ENCODE measurements around the gene PLPP2. TPM values are rescaled to one million over a fixed set of nuclear protein-coding genes. Genes with fewer than 3 reads are reported as not detected.
A peak's percentile ranks its signal among the peaks of the same experiment; 100 is the strongest.

The PLPP2 gene
- 0.81 TPM for total RNA-seq
- long read RNA-seq, result 0 reads

DNA sequence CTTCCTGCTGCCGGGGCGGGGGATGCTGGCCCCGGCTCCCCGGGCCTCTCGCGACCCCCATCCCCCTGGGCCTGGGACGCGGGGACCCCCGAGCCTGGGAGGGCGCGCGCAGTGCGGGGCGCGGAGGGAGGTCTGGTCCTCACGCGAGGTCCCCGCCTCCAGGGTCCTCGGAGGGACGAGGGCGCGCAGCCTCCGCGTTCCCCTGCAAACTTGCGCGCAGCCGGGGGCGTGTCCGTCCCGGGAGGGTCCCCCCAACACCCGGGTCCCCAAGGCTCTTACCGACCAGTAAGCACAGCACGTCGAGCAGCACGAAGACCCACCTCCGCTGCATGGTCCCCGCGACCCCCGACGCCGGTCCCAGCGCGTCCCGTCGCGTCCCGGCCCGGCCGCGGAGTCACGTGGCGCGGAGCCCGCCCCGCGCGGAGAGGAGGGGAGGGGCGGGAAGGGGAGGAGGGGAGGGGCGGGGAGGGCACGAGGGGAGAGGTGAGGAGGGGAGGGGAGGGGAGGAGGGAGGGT is at the start of gene PLPP2:
PLPP2 (minus strand) TSS at position 398 of the 516 bp plus-strand sequence; CDS start at position 331, 67 bp downstream.
- intact Hi-C loops (cut with DNase I), result no loop called here
- DNase-seq (ENCODE audit: low spot score), result no peak

DNA sequence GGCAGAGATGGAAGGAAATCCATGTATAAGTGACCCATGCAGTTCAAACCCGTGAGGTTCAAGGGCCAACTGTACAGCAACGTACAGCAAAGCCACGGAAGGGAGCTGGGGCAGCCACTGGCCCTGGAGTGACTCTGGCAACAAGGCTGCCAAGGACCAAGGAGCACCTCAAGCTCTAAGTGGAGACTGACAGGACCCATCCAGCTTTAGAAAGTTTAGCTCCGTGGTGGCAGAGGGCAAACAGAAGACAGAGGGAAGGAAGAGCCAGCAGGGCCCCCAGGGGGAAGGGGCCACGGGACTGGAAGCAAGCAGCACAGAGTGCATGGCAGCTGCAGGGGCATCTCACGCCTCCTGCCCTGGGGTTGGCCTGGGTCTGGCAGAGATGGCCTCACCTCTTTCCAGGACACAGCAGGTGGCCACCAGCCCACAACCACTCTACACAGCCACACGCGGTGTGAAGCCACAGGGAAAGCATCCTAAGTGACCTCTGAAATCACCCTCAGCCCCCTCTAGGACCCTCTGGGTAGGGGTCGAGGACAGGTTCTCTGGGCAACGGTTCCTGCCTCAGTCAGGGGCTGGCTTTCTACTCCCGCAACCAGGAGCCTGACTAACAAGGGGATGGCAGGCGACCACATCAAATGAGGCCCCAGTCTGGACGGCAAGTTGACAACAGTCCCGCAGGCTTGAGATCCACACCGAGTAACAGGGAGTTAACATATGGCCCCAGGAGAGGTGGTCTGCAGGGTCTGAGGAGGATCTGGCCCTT is 49.6 kb upstream of the PLPP2 start:
- intact Hi-C loops (cut with DNase I), result no loop called here
- no peak for DNase-seq (ENCODE audit: low spot score)

DNA sequence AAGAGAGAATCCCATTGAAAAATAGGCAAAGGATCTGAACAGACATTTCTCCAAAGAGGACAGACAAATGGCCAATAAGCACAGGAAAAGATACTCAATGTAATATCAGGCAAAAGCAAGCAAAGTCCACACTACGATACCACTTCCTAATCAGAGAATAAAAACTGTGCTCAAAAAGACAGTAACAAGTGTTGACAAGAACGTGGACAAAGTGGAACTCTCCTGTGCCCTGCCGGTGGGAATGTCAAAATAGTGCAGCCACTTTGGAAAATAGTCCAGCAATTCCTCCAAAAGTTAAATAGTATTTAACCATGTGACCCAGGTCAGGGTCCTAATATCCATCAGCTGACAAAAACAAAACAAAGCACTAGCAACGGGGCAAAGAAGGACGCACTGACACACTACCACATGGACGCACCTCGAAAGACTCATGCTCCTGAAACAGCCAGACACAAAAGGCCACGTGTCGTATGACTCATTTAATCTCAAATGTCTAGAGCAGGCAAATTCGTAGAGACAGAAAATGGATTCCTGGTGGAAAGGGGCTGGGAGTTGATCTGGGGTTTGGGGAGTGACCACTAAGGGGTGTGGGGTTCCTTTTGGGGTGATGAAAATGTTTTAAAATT is 48.2 kb upstream of the PLPP2 start:
- intact Hi-C loops (cut with DNase I), result no loop called here
- no peak for DNase-seq (ENCODE audit: low spot score)

DNA sequence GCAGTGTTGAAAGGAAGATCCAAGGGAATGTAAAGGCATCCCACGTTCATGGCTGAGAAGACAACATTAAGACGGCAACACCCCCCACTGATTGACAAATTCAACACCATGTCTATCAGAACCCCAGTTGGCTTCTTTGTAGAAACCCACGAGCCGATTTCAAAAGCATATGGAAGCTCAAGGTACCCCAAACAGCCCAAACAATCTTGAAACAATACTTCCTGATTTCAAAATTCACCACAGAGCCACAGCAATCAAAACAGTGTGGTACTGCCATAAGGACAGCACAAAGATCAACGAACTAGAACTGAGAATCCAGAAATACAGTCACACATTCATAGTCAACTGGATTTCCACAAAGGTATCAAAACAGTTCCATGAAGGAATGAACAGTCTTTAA is 47.2 kb upstream of the PLPP2 start:
- intact Hi-C loops (cut with DNase I), result no loop called here
- no peak for DNase-seq (ENCODE audit: low spot score)

DNA sequence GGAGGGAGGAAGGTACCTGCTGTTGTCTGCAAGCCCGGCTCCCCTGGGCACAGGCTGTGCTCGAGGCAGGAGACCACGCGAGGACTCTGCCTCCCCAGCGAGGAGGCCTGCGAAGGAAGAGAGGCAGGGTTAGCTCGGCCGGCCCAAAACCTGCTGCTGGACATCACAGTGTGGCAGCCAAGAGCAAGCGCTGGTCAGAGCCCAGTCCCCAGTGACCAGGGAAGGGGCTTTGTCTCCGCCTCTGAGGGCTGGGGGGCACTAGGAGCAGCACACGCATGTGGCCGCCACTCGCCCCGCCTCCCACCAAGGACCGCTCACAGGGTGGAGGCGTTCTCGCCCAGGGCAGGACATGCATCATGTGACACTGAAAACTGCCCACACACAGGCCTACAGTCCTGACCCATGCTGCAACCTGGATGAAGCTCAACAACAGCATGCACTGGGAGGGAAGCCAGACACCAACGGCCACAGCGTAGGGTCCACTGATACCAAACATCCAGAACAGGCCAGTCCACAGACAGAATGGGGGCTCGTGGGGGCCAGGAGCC is 44.9 kb upstream of the PLPP2 start:
- peak; percentile 68 for DNase-seq (ENCODE audit: low spot score)
- intact Hi-C loops (cut with DNase I), result no loop called here

DNA sequence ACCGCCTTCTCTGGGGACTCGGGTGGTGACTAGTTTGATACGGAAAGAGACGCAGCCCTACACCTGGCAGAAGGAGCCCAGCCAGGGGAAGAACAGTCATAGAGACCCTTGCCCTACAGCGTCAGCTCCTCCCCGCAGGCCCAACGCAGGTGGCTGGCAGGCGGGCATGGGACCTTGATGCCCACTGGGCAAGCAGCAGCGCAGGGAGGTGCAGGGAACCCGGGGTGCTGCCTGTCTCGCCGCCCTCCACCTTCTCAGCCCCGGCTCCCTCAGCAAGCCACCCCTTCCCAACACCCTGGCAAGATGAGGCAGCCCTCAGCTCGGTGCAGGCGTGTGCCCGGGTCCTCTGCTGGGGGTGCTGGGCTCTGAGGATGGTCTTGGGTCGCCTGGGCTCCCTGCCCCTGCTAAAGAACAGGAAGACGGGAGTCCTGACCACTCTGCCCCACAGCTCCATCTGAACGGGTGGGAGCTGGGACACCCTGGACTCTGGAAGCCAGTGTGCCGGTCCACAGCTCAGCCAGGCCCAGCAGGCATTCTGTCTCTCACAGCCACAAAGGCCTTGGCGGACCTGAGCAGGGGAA is 44.4 kb upstream of the PLPP2 start:
- DNase-seq (ENCODE audit: low spot score), result peak; percentile 53
- intact Hi-C loops (cut with DNase I), result no loop called here

DNA sequence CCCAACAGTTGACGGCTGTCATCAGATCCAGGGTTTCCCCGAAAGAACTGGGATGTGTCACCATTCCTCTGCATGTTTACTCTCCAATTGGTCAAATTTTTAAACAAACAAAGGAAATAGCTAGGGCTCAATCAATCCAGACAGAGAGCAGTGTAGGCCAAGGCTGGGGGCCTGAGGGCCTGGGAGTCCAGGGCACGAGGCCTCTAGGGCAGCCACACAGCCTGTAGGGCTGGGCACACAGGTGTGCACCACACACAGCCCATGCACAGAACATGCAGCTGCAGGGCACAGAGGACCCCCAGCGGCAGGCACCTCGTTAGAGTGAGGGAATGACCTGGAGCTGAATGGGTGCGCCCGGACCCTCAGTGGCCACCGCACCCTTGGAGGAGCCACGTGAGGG is 43.9 kb upstream of the PLPP2 start:
- peak; percentile 5 for DNase-seq (ENCODE audit: low spot score)
- intact Hi-C loops (cut with DNase I), result no loop called here

DNA sequence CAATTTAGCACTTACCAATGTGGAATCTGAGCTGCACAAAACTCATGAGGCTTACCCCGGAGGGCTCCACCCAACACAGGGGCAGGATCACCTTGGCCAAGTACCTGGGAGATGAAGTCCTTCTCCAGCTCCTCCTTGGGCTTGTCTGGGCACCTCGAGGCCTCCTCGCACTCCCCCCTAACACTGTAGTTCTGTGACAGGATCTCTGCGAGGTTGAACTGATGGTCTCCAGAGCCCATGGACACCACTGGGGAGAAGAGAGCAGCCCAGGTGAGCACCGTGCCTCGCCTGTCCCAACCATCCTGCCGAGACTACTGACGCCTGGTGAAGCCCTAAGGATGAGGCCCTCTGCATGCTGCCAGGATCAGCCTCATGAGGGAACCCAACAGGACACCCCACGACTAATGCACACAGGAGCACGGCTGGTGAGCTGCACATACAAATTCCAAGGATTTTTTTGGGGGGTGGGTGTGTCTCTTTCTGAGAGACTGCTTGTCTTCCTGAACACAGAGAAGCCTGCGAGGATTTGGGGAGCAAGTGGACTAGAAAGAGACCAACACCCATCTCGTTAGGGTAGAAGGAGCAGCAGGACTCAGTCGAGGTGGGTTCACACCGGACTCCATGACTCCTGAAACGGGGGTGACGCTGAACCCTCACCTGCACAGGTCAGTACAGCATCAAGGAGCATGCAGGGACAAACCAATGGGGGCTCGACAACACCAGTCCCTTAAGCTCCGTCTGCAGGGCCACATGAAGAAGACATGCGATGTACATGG is 43.3 kb upstream of the PLPP2 start:
- peak; percentile 33 for DNase-seq (ENCODE audit: low spot score)
- intact Hi-C loops (cut with DNase I), result no loop called here

DNA sequence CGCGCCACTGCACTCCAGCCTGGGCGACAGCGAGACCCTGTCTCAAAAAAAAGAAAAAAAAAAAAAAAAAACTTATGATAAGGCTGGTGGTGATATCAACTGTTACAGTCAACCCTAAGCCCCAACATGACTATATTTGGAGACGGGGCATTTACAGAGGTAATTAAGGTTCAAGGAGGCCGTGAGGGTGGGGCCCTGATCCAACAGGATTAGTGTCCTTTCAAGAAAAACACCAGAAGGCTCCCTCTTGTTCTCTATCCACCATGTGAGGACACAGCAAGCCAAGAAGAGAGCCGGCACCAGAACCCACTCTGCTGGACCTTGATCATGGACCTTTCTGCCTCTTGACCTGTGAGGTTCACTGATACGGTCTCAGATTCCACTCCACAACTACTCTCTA is 39.3 kb upstream of the PLPP2 start:
- no peak for DNase-seq (ENCODE audit: low spot score)
- intact Hi-C loops (cut with DNase I), result no loop called here

DNA sequence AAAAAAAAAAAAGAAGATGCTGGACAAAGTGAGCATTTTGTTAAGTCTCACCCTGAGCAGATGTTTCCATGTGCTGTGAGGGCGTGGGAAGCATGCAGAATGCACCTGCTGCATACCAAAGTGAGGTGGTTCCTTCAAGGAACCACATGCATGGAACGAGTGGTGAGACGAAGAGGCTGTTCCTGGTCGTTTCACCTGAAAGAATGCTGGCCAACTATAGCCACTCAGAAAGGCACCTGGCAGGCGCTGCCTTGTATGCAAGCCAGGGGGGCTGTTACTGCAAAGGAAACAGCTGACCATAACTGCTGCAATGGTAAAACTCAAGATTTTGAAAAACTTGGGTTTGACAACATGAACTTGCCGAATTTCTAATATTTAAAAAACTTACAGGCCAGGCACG is 38.7 kb upstream of the PLPP2 start:
- no peak for DNase-seq (ENCODE audit: low spot score)
- intact Hi-C loops (cut with DNase I), result no loop called here

DNA sequence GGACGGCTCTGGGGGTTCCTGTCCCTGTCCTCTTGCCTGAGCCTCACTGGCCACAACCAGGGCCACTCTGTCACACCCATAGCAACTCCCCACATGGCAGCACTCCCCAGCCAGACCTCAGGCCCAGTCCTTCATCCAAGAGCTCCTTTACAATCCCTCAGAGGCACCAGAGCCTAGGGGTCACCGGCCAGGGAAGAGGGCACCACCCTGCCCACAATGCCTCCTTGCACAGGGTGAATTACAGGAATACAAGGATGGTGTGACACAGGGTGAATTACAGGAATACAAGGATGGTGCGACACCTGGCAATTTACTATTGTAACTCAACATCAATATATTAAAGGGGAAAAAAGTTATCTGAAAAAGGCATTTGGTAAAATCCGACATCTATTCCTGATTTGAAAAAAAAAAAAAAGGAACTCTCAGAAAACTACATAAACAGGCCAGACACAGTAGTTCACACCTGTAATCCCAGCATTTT is 36.9 kb upstream of the PLPP2 start:
- DNase-seq (ENCODE audit: low spot score), result no peak
- intact Hi-C loops (cut with DNase I), result no loop called here

DNA sequence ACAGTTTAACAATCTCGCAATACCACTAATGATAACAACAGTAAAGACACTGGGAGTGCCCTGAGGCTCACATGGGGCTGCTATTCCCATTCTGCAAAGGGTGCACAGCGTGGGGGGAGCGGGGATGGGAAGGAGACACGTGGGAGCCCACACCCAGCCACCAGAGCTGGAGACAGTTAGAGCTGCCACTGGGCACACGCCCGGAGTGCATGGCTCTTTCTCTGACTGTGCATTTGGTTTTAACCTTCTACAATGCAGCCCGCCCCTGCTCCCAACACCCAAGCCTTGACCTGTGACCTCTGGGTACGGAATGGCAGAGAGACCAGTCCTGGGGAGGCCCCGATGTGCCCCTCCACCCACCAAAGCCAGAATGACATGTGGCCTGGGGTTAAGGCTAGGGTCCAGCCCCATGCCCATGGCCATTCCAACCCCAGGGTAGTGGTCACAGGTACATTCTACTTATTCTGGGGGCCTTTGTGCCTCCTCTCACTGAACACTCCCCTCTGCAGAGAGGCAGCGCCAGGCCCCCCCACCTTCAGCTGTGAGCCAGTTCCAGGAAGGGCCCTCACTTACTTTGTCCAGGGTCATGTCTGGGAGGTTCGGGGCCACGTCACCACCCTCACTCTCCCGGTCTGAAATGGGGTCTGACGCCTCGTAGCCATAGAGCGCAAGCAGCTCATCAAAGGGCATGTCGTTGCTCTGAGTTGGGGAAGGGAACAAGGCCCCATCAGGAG is 36.3 kb upstream of the PLPP2 start:
- no peak for DNase-seq (ENCODE audit: low spot score)
- intact Hi-C loops (cut with DNase I), result no loop called here

DNA sequence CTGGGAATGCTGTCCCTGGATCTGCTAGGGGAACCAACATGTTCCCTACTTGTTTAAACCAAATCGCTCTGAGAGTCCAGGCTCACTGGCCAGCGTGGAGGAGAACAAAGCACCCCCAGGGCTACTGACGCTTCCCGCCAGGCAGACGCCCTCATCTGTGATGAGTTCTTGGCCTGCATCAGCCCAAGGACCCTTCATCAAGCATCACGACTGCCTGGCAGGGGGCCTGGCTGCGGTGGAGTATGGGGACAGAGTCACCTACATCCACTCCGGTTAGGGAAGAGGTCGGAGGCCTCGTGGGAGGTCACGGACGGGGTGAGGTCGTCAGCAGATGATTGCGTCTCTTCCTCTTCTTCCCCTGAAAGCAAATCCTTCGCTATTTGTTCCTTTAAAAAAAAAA is 35.7 kb upstream of the PLPP2 start:
- no peak for DNase-seq (ENCODE audit: low spot score)
- intact Hi-C loops (cut with DNase I), result no loop called here

DNA sequence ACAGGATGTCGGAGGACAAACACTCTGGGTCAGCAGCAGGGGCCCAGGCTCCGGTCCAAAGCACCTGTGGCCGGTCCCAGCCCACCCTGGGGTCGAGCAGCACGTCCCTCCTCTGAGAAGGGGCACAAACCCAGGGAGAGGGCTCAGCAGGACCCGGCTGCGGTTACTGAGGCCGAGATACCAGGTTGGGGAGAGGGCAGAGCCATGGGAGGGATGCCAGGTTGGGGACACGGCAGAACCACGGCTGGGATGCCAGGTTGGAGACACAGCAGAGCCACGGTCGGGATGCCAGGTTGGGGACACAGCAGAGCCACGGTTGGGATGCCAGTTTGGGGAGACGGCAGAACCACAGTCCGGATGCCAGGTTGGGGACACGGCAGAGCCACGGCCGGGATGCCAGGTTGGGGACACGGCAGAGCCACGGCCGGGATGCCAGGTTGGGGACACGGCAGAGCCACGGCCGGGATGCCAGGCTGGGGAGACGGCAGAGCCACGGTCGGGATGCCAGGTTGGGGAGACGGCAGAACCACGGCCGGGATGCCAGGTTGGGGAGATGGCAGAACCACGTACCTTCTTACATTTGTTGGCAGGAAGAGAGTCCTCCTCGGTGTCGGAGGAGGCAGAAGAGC is 34.8 kb upstream of the PLPP2 start:
- no peak for DNase-seq (ENCODE audit: low spot score)
- intact Hi-C loops (cut with DNase I), result no loop called here

DNA sequence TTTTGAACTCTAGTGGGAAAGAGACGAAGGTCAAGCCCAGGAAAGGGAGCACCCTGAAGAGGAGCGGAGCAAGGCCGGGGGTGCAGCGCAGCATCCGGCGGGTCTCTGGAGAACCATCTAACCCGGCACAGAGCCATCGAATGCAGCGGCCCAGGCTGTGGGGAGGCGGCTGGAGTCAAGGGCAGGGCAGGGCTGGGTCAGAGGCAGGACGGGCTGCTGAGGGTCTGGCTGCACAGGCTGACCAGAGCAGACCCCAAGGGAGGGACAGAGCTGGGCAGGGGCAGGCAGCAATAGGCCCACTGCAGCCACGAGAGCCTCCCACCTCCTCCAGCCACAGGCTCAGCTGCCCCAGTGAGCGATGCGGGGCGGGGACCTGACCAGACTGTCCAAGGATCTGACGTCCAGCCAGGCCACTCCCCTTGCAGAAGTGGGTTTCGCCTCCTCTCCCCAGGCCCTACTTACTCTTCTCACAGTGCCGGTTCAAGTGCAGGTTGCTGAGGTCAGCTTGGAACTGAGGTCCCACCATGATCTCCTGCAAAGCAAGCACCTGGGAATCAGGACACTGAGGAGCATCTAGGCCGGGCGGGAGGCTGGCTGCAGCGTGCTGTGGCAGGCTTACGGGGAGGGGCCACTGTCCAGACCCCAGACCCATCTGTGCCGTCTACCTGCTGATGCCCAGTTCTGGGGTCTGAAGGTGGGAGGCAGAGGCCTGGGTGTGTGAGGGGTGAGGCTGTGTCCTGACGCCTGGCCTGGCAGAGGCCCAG is 34.2 kb upstream of the PLPP2 start:
- intact Hi-C loops (cut with DNase I), result no loop called here
- DNase-seq (ENCODE audit: low spot score), result no peak

DNA sequence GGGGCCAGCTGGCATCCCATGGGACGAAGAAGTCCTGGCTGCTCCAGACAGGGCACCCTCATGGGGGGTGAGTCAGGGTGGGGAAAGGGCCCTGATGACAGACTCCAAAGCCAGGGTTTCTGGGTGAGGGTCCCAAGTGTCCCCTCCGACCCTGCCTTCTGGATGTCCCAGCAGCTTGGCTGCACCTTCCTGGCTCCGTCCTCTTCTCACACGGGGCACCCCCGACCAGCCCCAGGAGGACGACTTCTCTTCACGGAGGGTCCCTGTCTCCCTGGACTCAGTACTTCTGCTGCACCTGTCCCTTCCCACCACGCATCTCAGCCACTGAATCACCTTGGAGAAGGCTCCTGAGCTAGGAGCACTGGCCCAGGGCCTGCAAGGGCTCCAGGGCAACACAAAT is 33.5 kb upstream of the PLPP2 start:
- intact Hi-C loops (cut with DNase I), result no loop called here
- no peak for DNase-seq (ENCODE audit: low spot score)

DNA sequence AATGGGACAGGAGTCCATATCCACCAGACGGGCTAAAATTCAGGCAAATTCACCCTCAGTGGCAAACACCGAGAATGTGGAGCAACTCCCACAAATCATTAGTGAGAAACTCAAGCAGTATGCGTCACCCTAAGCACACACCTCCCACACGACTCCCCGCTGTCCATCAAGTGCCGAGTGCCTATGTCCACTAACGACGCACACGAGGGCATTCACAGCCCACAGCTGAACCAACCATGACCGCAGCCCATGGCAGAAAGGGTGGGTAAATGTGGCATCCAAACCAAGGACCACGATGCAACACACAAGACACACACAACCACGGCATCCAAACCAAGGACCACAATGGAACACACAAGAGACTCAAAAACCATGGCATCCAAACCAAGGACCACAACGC is 31.4 kb upstream of the PLPP2 start:
- no peak for DNase-seq (ENCODE audit: low spot score)
- intact Hi-C loops (cut with DNase I), result no loop called here

DNA sequence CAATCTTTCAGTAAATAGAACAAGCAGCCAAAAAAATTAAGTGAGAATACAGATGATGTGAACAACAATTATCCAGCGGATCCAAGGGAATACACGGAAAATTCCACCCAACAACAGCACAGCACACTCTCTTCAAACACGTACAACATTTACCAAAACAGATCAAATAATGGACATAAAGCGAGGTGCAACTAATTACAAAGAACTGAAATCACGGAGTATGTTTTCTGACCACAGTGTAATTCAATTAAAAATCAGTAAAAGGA is 27.2 kb upstream of the PLPP2 start:
- DNase-seq (ENCODE audit: low spot score), result no peak
- intact Hi-C loops (cut with DNase I), result no loop called here

All from cardiac septum (tissue), 1 donor.